Testis (tissue), 2 donors: Measurements from ENCODE around the gene MARCHF7.
"Not testable (repeated sequence)": the region's sequence is repeated elsewhere in the genome, so short reads cannot be mapped to it uniquely, and the experiment has no call there.

Source experiments
- POLR2A ChIP-seq: fragments of 450-650 bp; IDR thresholded peaks from one replicate; pipeline ENCODE4 v1.6.1; 2017; ENCODE audit warnings: antibody characterized with exemption, mild to moderate bottlenecking, moderate library complexity
- TF ChIP-seq, protein P1 (sequence below), 3 experiments: fragments of 450-650 bp in 2 of 3; fragments of 200-600 bp in 1 of 3; sonication (generic) in 1 of 3; IDR thresholded peaks; one replicate each; pipeline ENCODE4 v1.5.1; 2016 to 2019; ENCODE audit warnings: antibody characterized with exemption in 3 of 3, mild to moderate bottlenecking in 2 of 3, moderate library complexity in 1 of 3

DNA sequence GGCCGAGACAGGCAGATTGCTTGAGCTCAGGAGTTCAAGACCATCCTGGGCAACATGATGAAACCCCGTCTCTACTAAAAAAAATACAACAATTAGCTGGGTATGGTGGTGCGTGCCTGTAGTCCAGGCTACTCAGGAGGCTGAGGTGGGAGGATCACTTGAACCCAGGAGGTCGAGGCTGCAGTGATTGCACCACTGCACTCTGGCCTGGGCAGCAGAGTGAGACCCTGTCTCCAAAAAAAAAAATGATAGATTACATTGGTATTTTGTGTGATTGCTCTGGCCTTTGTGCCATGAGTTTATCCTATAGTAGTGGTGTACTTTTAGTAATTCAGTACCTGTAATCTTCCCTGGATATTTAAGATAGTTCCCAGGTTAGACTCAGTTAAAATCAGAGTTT, 4.1 kb downstream of the MARCHF7 start:
- TF ChIP-seq, protein P1, sequence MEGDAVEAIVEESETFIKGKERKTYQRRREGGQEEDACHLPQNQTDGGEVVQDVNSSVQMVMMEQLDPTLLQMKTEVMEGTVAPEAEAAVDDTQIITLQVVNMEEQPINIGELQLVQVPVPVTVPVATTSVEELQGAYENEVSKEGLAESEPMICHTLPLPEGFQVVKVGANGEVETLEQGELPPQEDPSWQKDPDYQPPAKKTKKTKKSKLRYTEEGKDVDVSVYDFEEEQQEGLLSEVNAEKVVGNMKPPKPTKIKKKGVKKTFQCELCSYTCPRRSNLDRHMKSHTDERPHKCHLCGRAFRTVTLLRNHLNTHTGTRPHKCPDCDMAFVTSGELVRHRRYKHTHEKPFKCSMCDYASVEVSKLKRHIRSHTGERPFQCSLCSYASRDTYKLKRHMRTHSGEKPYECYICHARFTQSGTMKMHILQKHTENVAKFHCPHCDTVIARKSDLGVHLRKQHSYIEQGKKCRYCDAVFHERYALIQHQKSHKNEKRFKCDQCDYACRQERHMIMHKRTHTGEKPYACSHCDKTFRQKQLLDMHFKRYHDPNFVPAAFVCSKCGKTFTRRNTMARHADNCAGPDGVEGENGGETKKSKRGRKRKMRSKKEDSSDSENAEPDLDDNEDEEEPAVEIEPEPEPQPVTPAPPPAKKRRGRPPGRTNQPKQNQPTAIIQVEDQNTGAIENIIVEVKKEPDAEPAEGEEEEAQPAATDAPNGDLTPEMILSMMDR (IDR thresholded peaks at IDR 0.05): not testable (repeated sequence)
- TF ChIP-seq POLR2A: not testable (repeated sequence)
